Vagina (tissue), 2 donors: ENCODE data around the gene IRX4. TPM values are rescaled to one million over a fixed set of nuclear protein-coding genes. Genes with fewer than 3 reads are reported as not detected.

ENCODE experiments used
- DNase-seq, 2 donors: peaks; one replicate each; pipeline ENCODE4 v3.0.0-alpha.2; 2017; ENCODE audit errors: extremely low spot score in 2 of 2
- H3K27ac ChIP-seq: fragments of 200-600 bp; sonication (generic); one replicate; pipeline ENCODE4 v1.5.1; 2019
- H3K27me3 ChIP-seq: fragments of 200-600 bp; sonication (generic); one replicate; pipeline ENCODE4 v1.5.1; 2019
- H3K36me3 ChIP-seq, 2 donors: fragments of 200-600 bp; sonication (generic); one replicate each; pipeline ENCODE4 v1.5.1; 2017 to 2019
- H3K4me1 ChIP-seq: fragments of 200-600 bp; sonication (generic); one replicate; pipeline ENCODE4 v1.5.1; 2019
- H3K4me3 ChIP-seq, 2 donors: fragments of 200-600 bp; sonication (generic); 1 replicate in 1 of 2; 2 replicates in 1 of 2; pipeline ENCODE4 v1.5.1; 2016 to 2019
- H3K9me3 ChIP-seq: fragments of 200-600 bp; sonication (generic); one replicate; pipeline ENCODE4 v1.5.1; 2019
- CTCF ChIP-seq, 3 experiments: fragments of 450-650 bp in 2 of 3; fragments of 200-600 bp in 1 of 3; sonication (generic) in 1 of 3; IDR thresholded peaks; one replicate each; pipeline ENCODE4 v1.5.1; 2017 to 2019; ENCODE audit warnings: antibody characterized with exemption in 3 of 3, mild to moderate bottlenecking in 2 of 3, moderate library complexity in 2 of 3
- POLR2A ChIP-seq, 2 donors: fragments of 450-650 bp; IDR thresholded peaks; one replicate each; pipeline ENCODE4 v1.6.1; 2017; ENCODE audit warnings: antibody characterized with exemption in 2 of 2, mild to moderate bottlenecking in 2 of 2, moderate library complexity in 2 of 2
- POLR2AphosphoS5 ChIP-seq, 2 donors: sonication (generic); formaldehyde crosslinking; IDR thresholded peaks; one replicate each; pipeline ENCODE4 v1.9.0; 2017; ENCODE audit warnings: antibody characterized with exemption in 2 of 2, mild to moderate bottlenecking in 2 of 2, low read depth in 1 of 2; ENCODE audit not compliant: insufficient read depth in 1 of 2
- intact Hi-C: fragments of 100-400 bp; cut with DNase I; formaldehyde crosslinking; loops from one replicate; pipeline ENCODE4 v1.15.1; 2023
- total RNA-seq: library from RNA; depleted of rRNA; stranded (reverse); fragments of >200 nt; gene quantifications from one replicate; pipeline ENCODE4 v1.2.3, GENCODE V29; 2016

IRX4 gene
- total RNA-seq, 1 donor from 2014 or later = 26.8 TPM

GRCh38 chr5:1855596-1855995 lies 27.1 kb downstream of the IRX4 start:
- Histone ChIP-seq H3K27ac (no peak overlapping the region), H3K9me3 (no peaks in the 10 kb centered on the region), H3K36me3 (no peaks in the 10 kb centered on the region), H3K4me3 (no peak overlapping the region), H3K4me1 (peaks cover 8% of the 10 kb centered on the region), H3K27me3 (no peaks in the 10 kb centered on the region)
- intact Hi-C loops = no loop called here
- TF ChIP-seq POLR2A (IDR thresholded peaks at IDR 0.05) = no peak
- no peak for TF ChIP-seq CTCF (IDR thresholded peaks at IDR 0.05)
- no peak for TF ChIP-seq POLR2AphosphoS5 (IDR thresholded peaks at IDR 0.05; ENCODE audit: insufficient read depth in 1 of 2, low read depth in 1 of 2)
- no peak for DNase-seq

- no peaks in the 10 kb centered on the region for H3K36me3 ChIP-seq
- intact Hi-C loops = no loop called here
- peaks cover 9% of the 10 kb centered on the region for H3K4me1 ChIP-seq
- no peak for DNase-seq
- no peak for TF ChIP-seq POLR2AphosphoS5 (IDR thresholded peaks at IDR 0.05; ENCODE audit: insufficient read depth in 1 of 2, low read depth in 1 of 2)
- no peak for TF ChIP-seq CTCF (IDR thresholded peaks at IDR 0.05)
- no peak for TF ChIP-seq POLR2A (IDR thresholded peaks at IDR 0.05)
- no peak overlapping the region for H3K27ac ChIP-seq
- H3K9me3 ChIP-seq = no peaks in the 10 kb centered on the region
- no peaks in the 10 kb centered on the region for H3K27me3 ChIP-seq
- no peak overlapping the region for H3K4me3 ChIP-seq
Observed at GRCh38 chr5:1855075-1855474, 27.6 kb downstream of the IRX4 start.

- Histone ChIP-seq H3K27ac (no peak overlapping the region), H3K36me3 (no peaks in the 10 kb centered on the region), H3K9me3 (no peaks in the 10 kb centered on the region), H3K27me3 (no peaks in the 10 kb centered on the region), H3K4me3 (no peak overlapping the region), H3K4me1 (peaks cover 9% of the 10 kb centered on the region)
- intact Hi-C loops = no loop called here
- no peak for TF ChIP-seq POLR2AphosphoS5 (IDR thresholded peaks at IDR 0.05; ENCODE audit: insufficient read depth in 1 of 2, low read depth in 1 of 2)
- no peak for DNase-seq
Observed at GRCh38 chr5:1853531-1853930, 29.2 kb downstream of the IRX4 start.

- TF ChIP-seq CTCF (IDR thresholded peaks at IDR 0.05) = no peak
- TF ChIP-seq POLR2A (IDR thresholded peaks at IDR 0.05) = no peak
- no peak for TF ChIP-seq POLR2AphosphoS5 (IDR thresholded peaks at IDR 0.05; ENCODE audit: insufficient read depth in 1 of 2, low read depth in 1 of 2)
- no peaks in the 10 kb centered on the region for H3K27me3 ChIP-seq
- no peak overlapping the region for H3K4me3 ChIP-seq
- H3K27ac ChIP-seq = no peak overlapping the region
- no peak for DNase-seq
- H3K4me1 ChIP-seq = peaks cover 9% of the 10 kb centered on the region
- intact Hi-C loops = no loop called here
- H3K36me3 ChIP-seq = no peaks in the 10 kb centered on the region
- no peaks in the 10 kb centered on the region for H3K9me3 ChIP-seq
Observed at GRCh38 chr5:1852324-1852947, 30.3 kb downstream of the IRX4 start.

- Histone ChIP-seq H3K27ac (no peak overlapping the region), H3K27me3 (no peaks in the 10 kb centered on the region), H3K4me3 (no peak overlapping the region)
Observed at GRCh38 chr5:1851290-1851934, 31.3 kb downstream of the IRX4 start.

More at GRCh38 chr5:1851290-1851934, 31.3 kb downstream of the IRX4 start:
- no peak for TF ChIP-seq POLR2A (IDR thresholded peaks at IDR 0.05)
- TF ChIP-seq POLR2AphosphoS5 (IDR thresholded peaks at IDR 0.05; ENCODE audit: insufficient read depth in 1 of 2, low read depth in 1 of 2) = no peak
- no peak for TF ChIP-seq CTCF (IDR thresholded peaks at IDR 0.05)
- Histone ChIP-seq H3K4me1 (peaks cover 9% of the 10 kb centered on the region), H3K36me3 (no peaks in the 10 kb centered on the region), H3K9me3 (no peaks in the 10 kb centered on the region)
- intact Hi-C loops = no loop called here
- DNase-seq = no peak
